Activated CD8-positive, alpha-beta T cell treated with anti-CD3 and anti-CD28 coated beads for 36 hours (primary cell): Measurements from ENCODE around the gene TELO2. TPM values are rescaled to one million over a fixed set of nuclear protein-coding genes. Genes with fewer than 3 reads are reported as not detected.
A peak's percentile ranks its signal among the peaks of the same experiment; 100 is the strongest.

Source experiments
- ATAC-seq: fragments of 200-7000 bp; cut with Tn5 transposase; one replicate; pipeline ENCODE4 v1.10.0; 2021; ENCODE audit warnings: mild to moderate bottlenecking, moderate library complexity
- CTCF ChIA-PET: fragments of 350-600 bp; sonication (Branson Sonifier 250); formaldehyde crosslinking; loops from one replicate; lab custom pipeline; 2021; ENCODE audit warnings: antibody characterized with exemption; lab: Charles Lee
- POLR2A ChIA-PET: fragments of 350-600 bp; sonication (Branson Sonifier 250); formaldehyde crosslinking; loops from one replicate; lab custom pipeline; 2021; ENCODE audit warnings: antibody characterized with exemption; lab: Charles Lee
- DNase-seq: peaks from one replicate; pipeline ENCODE4 v3.0.0-alpha.2; 2020
- H3K27ac Mint-ChIP-seq: one replicate; pipeline ENCODE4 v1.8.0; 2021; ENCODE audit warnings: mild to moderate bottlenecking, mixed read lengths
- H3K27me3 Mint-ChIP-seq: one replicate; pipeline ENCODE4 v1.8.0; 2021; ENCODE audit warnings: mixed read lengths
- H3K36me3 Mint-ChIP-seq: one replicate; pipeline ENCODE4 v1.8.0; 2021; ENCODE audit warnings: low read depth, mixed read lengths
- H3K4me1 Mint-ChIP-seq: one replicate; pipeline ENCODE4 v1.8.0; 2021; ENCODE audit warnings: low read depth, mixed read lengths
- H3K4me3 Mint-ChIP-seq: one replicate; pipeline ENCODE4 v1.8.0; 2021; ENCODE audit warnings: mild to moderate bottlenecking, moderate library complexity, mixed read lengths
- H3K9me3 Mint-ChIP-seq: one replicate; pipeline ENCODE4 v1.8.0; 2021; ENCODE audit warnings: mixed read lengths
- intact Hi-C: fragments of 100-400 bp; cut with micrococcal nuclease; formaldehyde crosslinking; loops from one replicate; pipeline ENCODE4 v1.10.0; 2022
- total RNA-seq, 2 experiments: library from RNA; stranded (reverse); gene quantifications; one replicate each; pipeline ENCODE4 v1.2.3, GENCODE V29; 2021
- TF ChIP-seq, protein P1 (sequence below): fragments of 200-600 bp; IDR thresholded peaks from one replicate; pipeline ENCODE4 v1.8.0; 2022; ENCODE audit warnings: antibody characterized with exemption, mild to moderate bottlenecking

TELO2 gene
- total RNA-seq, 2 experiments from 2014 or later, result 59.1 to 62.1 TPM

DNA sequence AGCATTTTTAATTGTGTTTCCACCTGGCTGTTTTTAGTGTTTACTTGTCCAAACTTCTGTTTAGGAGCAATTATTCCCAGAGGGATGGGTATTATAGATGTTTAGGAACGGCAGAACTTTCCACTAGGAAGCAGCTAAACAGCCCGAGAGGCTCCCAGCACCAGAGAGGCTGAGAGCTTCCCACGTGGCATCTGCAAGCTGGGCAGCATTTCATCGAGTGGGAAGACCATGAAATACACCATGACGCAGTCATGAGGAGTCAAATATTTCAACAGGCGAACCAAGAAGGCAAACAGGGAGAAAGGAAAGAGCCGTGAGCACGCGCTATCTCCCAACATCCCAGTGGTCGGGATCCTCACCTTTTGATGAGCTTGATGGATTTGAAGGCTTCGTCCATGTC lies 64.4 kb downstream of the TELO2 start:
- Mint-ChIP-seq H3K9me3 (no peaks in the 10 kb centered on the region), H3K4me3 (no peak overlapping the region), H3K4me1 (peaks cover 34% of the 10 kb centered on the region), H3K27me3 (no peaks in the 10 kb centered on the region), H3K27ac (peak overlapping the region; percentile 43), H3K36me3 (peaks cover 4% of the 10 kb centered on the region)
- ChIA-PET CTCF (no interaction called here), POLR2A (interaction anchor here (0.7 to 1.2 kb wide), 4 partner anchors 12 to 54 kb away, joined by 3 to 4 read pairs (median 3); partner anchors contain the start of genes CRAMP1 and IFT140)
- TF ChIP-seq, protein P1, sequence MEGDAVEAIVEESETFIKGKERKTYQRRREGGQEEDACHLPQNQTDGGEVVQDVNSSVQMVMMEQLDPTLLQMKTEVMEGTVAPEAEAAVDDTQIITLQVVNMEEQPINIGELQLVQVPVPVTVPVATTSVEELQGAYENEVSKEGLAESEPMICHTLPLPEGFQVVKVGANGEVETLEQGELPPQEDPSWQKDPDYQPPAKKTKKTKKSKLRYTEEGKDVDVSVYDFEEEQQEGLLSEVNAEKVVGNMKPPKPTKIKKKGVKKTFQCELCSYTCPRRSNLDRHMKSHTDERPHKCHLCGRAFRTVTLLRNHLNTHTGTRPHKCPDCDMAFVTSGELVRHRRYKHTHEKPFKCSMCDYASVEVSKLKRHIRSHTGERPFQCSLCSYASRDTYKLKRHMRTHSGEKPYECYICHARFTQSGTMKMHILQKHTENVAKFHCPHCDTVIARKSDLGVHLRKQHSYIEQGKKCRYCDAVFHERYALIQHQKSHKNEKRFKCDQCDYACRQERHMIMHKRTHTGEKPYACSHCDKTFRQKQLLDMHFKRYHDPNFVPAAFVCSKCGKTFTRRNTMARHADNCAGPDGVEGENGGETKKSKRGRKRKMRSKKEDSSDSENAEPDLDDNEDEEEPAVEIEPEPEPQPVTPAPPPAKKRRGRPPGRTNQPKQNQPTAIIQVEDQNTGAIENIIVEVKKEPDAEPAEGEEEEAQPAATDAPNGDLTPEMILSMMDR, result no peak
- intact Hi-C loops, result no loop called here
- ATAC-seq (no peak), DNase-seq (no peak)

DNA sequence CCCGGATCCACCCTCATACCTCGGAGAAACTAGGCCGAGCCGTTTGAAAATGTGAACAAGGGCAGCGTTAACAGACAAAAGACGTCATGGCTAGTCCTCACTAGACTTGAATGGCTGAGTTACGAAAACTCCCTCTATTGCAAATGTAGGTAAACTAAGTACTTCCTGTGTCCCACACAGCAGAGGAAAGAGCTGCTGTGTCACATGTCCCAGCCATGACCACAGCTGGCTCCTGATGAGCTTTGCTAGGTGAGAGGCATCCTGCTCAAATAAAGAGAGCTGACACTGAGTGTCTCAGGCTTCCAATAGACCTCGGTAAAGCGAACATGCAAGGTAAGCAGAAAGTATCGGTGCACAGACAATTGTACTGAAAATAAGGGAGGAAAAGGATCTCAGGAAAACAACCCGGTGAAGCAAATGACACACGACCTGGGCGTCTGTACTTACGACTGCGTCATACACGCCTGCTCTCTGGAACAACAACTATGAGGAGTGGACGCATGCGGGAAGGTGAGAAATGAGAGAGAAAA lies 66.4 kb downstream of the TELO2 start:
- Mint-ChIP-seq H3K36me3 (peaks cover 4% of the 10 kb centered on the region), H3K9me3 (no peaks in the 10 kb centered on the region), H3K27ac (peak overlapping the region; percentile 66), H3K4me1 (peaks cover 34% of the 10 kb centered on the region), H3K4me3 (no peak overlapping the region), H3K27me3 (no peaks in the 10 kb centered on the region)
- POLR2A ChIA-PET, result interaction anchor here (1.0 kb wide), 1 partner anchor 13 kb away, joined by 3 read pairs; no protein-coding TSS in a partner anchor
- TF ChIP-seq, protein P1, result no peak
- DNase-seq, result peak; percentile 60
- ATAC-seq, result peak; percentile 88
- CTCF ChIA-PET, result interaction anchor here (1.1 kb wide), 1 partner anchor 12 kb away, joined by 3 read pairs; no protein-coding TSS in a partner anchor
- intact Hi-C loops, result no loop called here

Other genes starting within 250 kb of the TELO2 start
- not detected for gene TPSD1, start 237.3 kb upstream of the TELO2 start, total RNA-seq
- gene UBE2I, start 183.7 kb upstream of the TELO2 start, total RNA-seq, result 100 to 1,000 TPM; 245 to 254 TPM
- gene BAIAP3, start 159.7 kb upstream of the TELO2 start, total RNA-seq, result under 1 TPM; 0.27 to 0.68 TPM
- gene TSR3, start 141.5 kb upstream of the TELO2 start, total RNA-seq, result 10 to 100 TPM; 54.7 to 57.4 TPM
- 10 to 100 TPM; 17.3 to 19.2 TPM for gene GNPTG, start 141.4 kb upstream of the TELO2 start, total RNA-seq
- 10 to 100 TPM; 32.4 to 38.1 TPM for gene UNKL, start 78.7 kb upstream of the TELO2 start, total RNA-seq
- gene UQCC4, start 72.6 kb upstream of the TELO2 start, total RNA-seq, result 10 to 100 TPM; 16.4 to 17.8 TPM
- gene PERCC1, start 62.3 kb upstream of the TELO2 start, total RNA-seq, result under 1 TPM in 1 of 2 experiments, not detected in 1; 0.29 TPM
- gene CCDC154, start 48.8 kb upstream of the TELO2 start, total RNA-seq, result 1 to 10 TPM; 1.3 to 1.4 TPM
- gene CLCN7, start 18.3 kb upstream of the TELO2 start, total RNA-seq, result 10 to 100 TPM; 35.5 to 36.8 TPM
- not detected for gene PTX4, start 4.4 kb upstream of the TELO2 start, total RNA-seq
- 10 to 100 TPM; 12.9 to 14.3 TPM for gene TMEM204, start 40.3 kb downstream of the TELO2 start, total RNA-seq
- 10 to 100 TPM; 12.0 to 12.1 TPM for gene IFT140, start 118.7 kb downstream of the TELO2 start, total RNA-seq
- 10 to 100 TPM; 15.1 to 15.7 TPM for gene CRAMP1, start 119.0 kb downstream of the TELO2 start, total RNA-seq
- 10 to 100 TPM; 61.5 to 62.2 TPM for gene JPT2, start 184.9 kb downstream of the TELO2 start, total RNA-seq
- 10 to 100 TPM; 58.4 to 65.1 TPM for gene MAPK8IP3, start 212.8 kb downstream of the TELO2 start, total RNA-seq